Upper lobe of right lung (tissue), 1 donor: Measurements from ENCODE around the gene KLHDC10. TPM values are rescaled to one million over a fixed set of nuclear protein-coding genes. Genes with fewer than 3 reads are reported as not detected.
"Not testable (repeated sequence)": the region's sequence is repeated elsewhere in the genome, so short reads cannot be mapped to it uniquely, and the experiment has no call there.

Experiments used
- ATAC-seq: fragments of 200-7000 bp; cut with Tn5 transposase; one replicate; pipeline ENCODE4 v1.9.1; 2020; ENCODE audit warnings: mild to moderate bottlenecking, moderate library complexity
- DNase-seq: peaks from one replicate; pipeline ENCODE4 v3.0.0-alpha.2; 2020
- H3K27ac ChIP-seq: fragments of 200-600 bp; one replicate; pipeline ENCODE4 v1.8.0; 2022
- H3K27me3 ChIP-seq: fragments of 200-600 bp; one replicate; pipeline ENCODE4 v1.8.0; 2022; ENCODE audit warnings: mild to moderate bottlenecking
- H3K36me3 ChIP-seq: fragments of 200-600 bp; one replicate; pipeline ENCODE4 v1.8.0; 2022
- H3K4me1 ChIP-seq: fragments of 200-600 bp; one replicate; pipeline ENCODE4 v1.8.0; 2022
- H3K4me3 ChIP-seq: fragments of 200-600 bp; one replicate; pipeline ENCODE4 v1.8.0; 2022; ENCODE audit warnings: mild to moderate bottlenecking
- H3K9me3 ChIP-seq: fragments of 200-600 bp; one replicate; pipeline ENCODE4 v1.8.0; 2022
- intact Hi-C: fragments of 100-400 bp; cut with DNase I; formaldehyde crosslinking; loops from one replicate; pipeline ENCODE4 v1.11.0; 2022
- total RNA-seq: library from RNA; stranded (reverse); fragmentation: NEBNext Ultra II Directional; extraction: Animal tissue kit (Norgen Biotek cat#: 25700); gene quantifications from one replicate; pipeline ENCODE4 v1.2.1, GENCODE V29; 2021
- TF ChIP-seq, protein P1 (sequence below): fragments of 200-600 bp; IDR thresholded peaks from one replicate; pipeline ENCODE4 v1.8.0; 2022; ENCODE audit warnings: antibody characterized with exemption
- donor health status: DM: no; HTN: yes; CAD: no; lungs with severe emphysema.

Gene KLHDC10
- total RNA-seq, 1 donor from 2014 or later: 32.0 TPM

DNA sequence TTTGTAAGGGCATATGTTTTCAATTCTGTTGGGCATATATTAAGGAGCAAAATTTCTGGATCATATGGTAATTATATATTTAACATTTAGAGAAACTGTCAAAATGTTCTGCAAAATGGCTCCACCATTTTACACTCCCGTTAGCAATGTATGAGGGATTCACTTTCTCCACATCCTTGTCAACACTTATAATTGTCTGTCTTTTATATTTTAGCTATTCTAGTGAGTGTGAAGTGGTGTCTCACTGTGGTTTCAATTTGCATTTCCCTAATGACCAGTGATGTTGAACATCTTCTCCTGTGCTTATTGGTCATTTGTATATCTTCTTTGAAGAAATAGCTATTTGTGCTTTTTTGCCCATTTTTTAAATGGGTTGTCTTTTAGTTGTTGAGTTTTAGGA, 8.1 kb upstream of the KLHDC10 start:
- Histone ChIP-seq H3K27ac (no peak overlapping the region), H3K9me3 (no peaks in the 10 kb centered on the region), H3K4me1 (no peaks in the 10 kb centered on the region), H3K27me3 (no peaks in the 10 kb centered on the region), H3K36me3 (no peaks in the 10 kb centered on the region), H3K4me3 (no peak overlapping the region)
- TF ChIP-seq, protein P1, sequence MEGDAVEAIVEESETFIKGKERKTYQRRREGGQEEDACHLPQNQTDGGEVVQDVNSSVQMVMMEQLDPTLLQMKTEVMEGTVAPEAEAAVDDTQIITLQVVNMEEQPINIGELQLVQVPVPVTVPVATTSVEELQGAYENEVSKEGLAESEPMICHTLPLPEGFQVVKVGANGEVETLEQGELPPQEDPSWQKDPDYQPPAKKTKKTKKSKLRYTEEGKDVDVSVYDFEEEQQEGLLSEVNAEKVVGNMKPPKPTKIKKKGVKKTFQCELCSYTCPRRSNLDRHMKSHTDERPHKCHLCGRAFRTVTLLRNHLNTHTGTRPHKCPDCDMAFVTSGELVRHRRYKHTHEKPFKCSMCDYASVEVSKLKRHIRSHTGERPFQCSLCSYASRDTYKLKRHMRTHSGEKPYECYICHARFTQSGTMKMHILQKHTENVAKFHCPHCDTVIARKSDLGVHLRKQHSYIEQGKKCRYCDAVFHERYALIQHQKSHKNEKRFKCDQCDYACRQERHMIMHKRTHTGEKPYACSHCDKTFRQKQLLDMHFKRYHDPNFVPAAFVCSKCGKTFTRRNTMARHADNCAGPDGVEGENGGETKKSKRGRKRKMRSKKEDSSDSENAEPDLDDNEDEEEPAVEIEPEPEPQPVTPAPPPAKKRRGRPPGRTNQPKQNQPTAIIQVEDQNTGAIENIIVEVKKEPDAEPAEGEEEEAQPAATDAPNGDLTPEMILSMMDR: no peak
- ATAC-seq: no peak
- DNase-seq: no peak
- intact Hi-C loops: no loop called here

DNA sequence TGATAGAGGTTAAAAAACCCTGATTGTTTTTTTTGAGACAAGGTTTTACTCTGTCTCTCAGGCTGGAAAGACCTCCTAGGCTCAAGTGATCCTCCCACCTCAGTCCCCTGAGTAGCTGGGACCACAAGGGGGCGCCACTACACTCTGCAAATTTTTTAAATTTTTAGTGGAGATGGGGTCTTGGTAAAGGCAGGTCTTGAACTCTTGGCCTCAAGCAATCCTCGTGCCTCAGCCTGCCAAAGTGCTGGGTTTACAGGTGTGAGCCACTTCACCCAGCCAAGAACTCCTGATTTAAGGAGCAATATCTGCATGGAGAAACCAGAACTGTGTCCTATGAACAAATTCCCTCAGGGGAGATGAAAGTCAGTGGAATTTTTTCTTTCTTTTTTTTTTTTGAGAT, 7.3 kb upstream of the KLHDC10 start:
- H3K27ac ChIP-seq: no peak overlapping the region
- H3K4me3 ChIP-seq: no peak overlapping the region
- H3K36me3 ChIP-seq: no peaks in the 10 kb centered on the region
- H3K9me3 ChIP-seq: no peaks in the 10 kb centered on the region
- TF ChIP-seq, protein P1: peak; percentile 80
- DNase-seq (peak; percentile 75), ATAC-seq (peak; percentile 74)
- H3K27me3 ChIP-seq: no peaks in the 10 kb centered on the region
- intact Hi-C loops: no loop called here
- H3K4me1 ChIP-seq: no peaks in the 10 kb centered on the region

DNA sequence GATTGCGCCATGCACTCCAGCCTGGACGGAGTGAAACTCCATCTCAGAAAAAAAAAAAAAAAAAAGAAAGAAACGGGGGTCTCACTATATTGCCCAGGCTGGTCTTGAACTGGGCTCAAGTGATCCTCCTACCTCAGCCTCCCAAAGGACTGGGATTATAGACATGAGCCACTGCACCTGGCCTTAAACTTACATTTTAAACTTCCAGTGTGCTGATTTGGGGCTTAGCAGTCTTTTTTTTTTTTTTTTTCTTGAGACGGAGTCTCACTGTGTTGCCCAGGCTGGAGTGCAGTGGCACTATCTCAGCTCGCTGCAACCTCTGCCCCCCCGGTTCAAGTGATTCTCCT, 5.8 kb upstream of the KLHDC10 start:
- H3K27me3 ChIP-seq, H3K36me3 ChIP-seq, H3K4me3 ChIP-seq, intact Hi-C loops, H3K9me3 ChIP-seq, H3K4me1 ChIP-seq, DNase-seq, H3K27ac ChIP-seq, ATAC-seq: not testable (repeated sequence)

DNA sequence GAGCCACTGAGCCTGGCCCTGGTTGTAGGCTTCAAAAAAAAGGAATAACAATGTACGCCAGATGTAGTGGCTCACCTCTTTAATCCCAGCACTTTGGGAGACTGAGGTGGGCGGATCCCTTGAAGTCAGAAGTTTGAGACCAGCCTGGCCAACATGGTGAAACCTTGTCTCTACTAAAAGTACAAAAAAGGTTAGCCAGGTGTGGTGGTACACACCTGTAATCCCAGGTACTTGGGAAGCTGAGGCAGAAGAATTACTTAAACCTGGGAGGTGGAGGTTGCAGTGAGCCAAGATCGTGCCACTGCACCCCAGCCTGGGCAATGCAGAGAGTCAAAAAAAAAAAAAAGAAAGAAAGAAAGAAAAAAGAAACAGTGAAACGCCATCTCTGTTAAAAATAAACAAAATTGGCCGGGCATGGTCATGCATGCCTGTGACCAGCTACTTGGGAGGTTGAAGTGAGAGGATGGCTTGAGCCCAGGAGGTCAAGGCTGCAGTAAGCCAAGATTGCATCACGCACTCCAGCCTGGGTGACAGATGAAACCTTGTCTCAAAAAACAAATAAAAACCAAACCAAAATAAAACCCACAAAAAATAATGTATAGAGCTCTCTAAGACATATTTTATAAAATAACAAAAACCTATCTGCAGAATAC, 4.7 kb upstream of the KLHDC10 start:
- Histone ChIP-seq H3K4me3 (no peak overlapping the region), H3K9me3 (no peaks in the 10 kb centered on the region), H3K4me1 (no peaks in the 10 kb centered on the region), H3K27me3 (no peaks in the 10 kb centered on the region), H3K36me3 (no peaks in the 10 kb centered on the region), H3K27ac (no peak overlapping the region)
- TF ChIP-seq, protein P1: no peak
- DNase-seq (no peak), ATAC-seq (no peak)
- intact Hi-C loops: no loop called here

DNA sequence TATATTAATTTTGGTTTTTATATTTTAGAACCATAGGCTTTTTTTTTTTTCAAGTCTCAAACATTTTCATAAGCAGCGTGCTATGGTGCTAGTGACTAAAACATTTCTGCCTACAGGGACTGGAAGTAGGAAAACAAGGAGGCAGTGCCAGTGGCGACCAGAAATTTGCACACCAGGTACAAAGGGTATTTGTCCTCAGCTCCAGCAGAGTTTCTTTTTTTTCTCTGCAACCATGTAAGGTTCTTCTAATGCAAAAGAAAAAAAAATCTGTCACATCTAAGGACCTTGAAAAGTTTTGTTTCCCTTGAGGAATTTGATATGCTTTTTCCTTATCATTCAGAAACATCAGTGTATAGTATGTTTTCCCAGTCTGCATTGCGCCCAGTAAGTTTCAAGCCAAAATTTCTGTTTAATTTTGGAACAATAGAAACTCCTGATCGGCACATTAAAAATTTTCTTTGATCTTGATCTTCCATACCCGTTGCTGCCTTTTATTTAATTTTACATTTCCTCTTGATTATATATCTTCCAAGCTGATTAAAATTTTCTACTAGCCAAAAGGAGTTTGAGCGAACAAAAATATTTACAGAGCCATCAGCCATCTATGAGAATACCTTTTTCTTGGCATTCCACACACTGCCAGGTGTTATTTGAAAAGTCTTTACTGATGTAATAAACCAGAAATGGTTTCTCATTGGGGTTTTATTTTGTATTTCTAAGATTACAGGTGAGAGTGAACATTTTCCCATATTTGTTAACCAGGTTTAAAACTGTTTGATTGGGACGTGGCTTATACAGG, 956 bp upstream of the KLHDC10 start:
- intact Hi-C loops: no loop called here
- H3K27ac ChIP-seq: peak overlapping the region; percentile 82
- DNase-seq (no peak), ATAC-seq (no peak)
- H3K27me3 ChIP-seq: no peaks in the 10 kb centered on the region
- peaks cover 23% of the 10 kb centered on the region for H3K4me1 ChIP-seq
- H3K36me3 ChIP-seq: no peaks in the 10 kb centered on the region
- no peaks in the 10 kb centered on the region for H3K9me3 ChIP-seq
- H3K4me3 ChIP-seq: peak overlapping the region; percentile 96
- TF ChIP-seq, protein P1: no peak

DNA sequence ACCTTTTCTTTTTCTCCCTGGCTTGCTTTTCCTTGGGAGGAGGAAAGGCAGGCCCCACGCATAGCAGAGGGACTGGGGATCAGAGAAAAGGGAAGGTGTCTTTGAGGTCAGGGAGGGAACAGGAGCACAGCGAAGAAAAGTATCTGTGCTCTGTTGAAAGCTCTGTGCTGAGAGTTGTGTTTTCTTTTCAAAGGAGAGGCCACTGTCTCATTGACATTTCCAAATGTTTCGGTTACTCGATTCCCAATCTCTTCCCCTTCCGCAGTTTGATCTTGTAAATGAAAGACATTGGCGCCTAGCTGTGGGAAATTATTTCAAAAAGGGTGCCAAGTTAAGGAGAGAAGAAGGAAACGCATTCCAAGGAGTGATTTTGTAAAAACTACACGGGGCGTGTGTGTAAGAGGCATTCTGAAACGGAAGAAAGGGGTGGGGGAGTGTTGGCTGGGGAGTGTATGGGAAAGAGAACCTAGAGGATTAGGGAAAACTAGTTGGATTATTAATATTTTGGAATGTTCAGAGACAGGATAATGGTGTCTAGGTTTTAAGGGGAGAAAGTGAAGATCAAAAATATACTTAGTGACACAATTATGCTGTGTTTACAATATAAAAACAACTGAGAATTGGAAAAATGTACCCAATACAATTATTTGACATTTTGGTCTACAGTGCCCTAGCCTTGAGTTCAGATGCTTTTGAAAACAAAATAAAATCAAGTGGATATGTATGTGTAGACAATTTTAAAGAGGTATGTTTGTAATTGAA, 708 bp downstream of the KLHDC10 start:
- intact Hi-C loops: no loop called here
- Histone ChIP-seq H3K36me3 (no peaks in the 10 kb centered on the region), H3K4me3 (peak overlapping the region; percentile 96), H3K27ac (peak overlapping the region; percentile 82), H3K9me3 (no peaks in the 10 kb centered on the region), H3K4me1 (peaks cover 40% of the 10 kb centered on the region), H3K27me3 (no peaks in the 10 kb centered on the region)
- TF ChIP-seq, protein P1: no peak
- DNase-seq (no peak), ATAC-seq (peak; percentile 3)
